Neural cell (in vitro differentiated cells): Measurements from ENCODE around the gene TMIGD1. TPM values are rescaled to one million over a fixed set of nuclear protein-coding genes. Genes with fewer than 3 reads are reported as not detected.

Experiments used
- H2AFZ ChIP-seq: fragments of 200-600, 300-800 bp; sonication (generic), shearing (Covaris generic); 2 replicates; pipeline ENCODE4 v1.6.0; 2014; ENCODE audit warnings: low read depth, mild to moderate bottlenecking, antibody characterized with exemption, low read length, moderate library complexity
- H3F3A ChIP-seq: fragments of 200-600 bp; shearing (Covaris generic); 2 replicates; pipeline ENCODE4 v1.6.1; 2016; ENCODE audit warnings: mild to moderate bottlenecking, moderate library complexity, mixed read lengths, antibody characterized with exemption, low read length; ENCODE audit not compliant: insufficient read depth, poor library complexity, severe bottlenecking
- H3K27ac ChIP-seq: fragments of 200-600, 300-800 bp; sonication (generic), shearing (Covaris generic); 2 replicates; pipeline ENCODE4 v1.5.1; 2014; ENCODE audit warnings: mild to moderate bottlenecking, low read length, moderate library complexity
- H3K27me3 ChIP-seq: fragments of 300-800, 200-600 bp; sonication (generic), shearing (Covaris generic); 2 replicates; pipeline ENCODE4 v1.6.0; 2014; ENCODE audit warnings: mild to moderate bottlenecking, low read depth, low read length, moderate library complexity; ENCODE audit not compliant: insufficient read depth
- H3K36me3 ChIP-seq: fragments of 300-800, 200-600 bp; sonication (generic), shearing (Covaris generic); 2 replicates; pipeline ENCODE4 v1.5.1; 2014; ENCODE audit warnings: mild to moderate bottlenecking, antibody characterized with exemption, low read length, moderate library complexity; ENCODE audit not compliant: insufficient read depth
- H3K4me2 ChIP-seq: fragments of 300-800, 200-600 bp; sonication (generic), shearing (Covaris generic); 2 replicates; pipeline ENCODE4 v1.6.0; 2014; ENCODE audit warnings: mild to moderate bottlenecking, low read length
- H3K4me3 ChIP-seq: fragments of 300-800, 200-600 bp; sonication (generic), shearing (Covaris generic); 2 replicates; pipeline ENCODE4 v1.5.1; 2014; ENCODE audit warnings: mild to moderate bottlenecking, low read length, moderate library complexity
- H3K79me2 ChIP-seq: fragments of 200-600 bp; shearing (Covaris generic); replicated peaks from 2 replicates; pipeline ENCODE4 v1.6.0; 2014; ENCODE audit warnings: mild to moderate bottlenecking, low read length, moderate library complexity; ENCODE audit not compliant: insufficient read depth
- H3K9ac ChIP-seq: fragments of 300-800, 200-600 bp; sonication (generic), shearing (Covaris generic); 2 replicates; pipeline ENCODE4 v1.6.1; 2016; ENCODE audit warnings: mild to moderate bottlenecking, low read length, mixed read lengths
- H3K9me2 ChIP-seq: fragments of 200-600 bp; shearing (Covaris generic); 2 replicates; pipeline ENCODE4 v1.6.1; 2016; ENCODE audit warnings: mild to moderate bottlenecking, low read length, mixed read lengths; ENCODE audit not compliant: insufficient read depth
- H3K9me3 ChIP-seq: fragments of 200-600, 300-800 bp; sonication (generic), shearing (Covaris generic); 2 replicates; pipeline ENCODE4 v1.6.1; 2016; ENCODE audit warnings: mild to moderate bottlenecking, mixed run types, low read length, moderate library complexity, mixed read lengths
- H4K20me1 ChIP-seq: fragments of 200-600 bp; shearing (Covaris generic); 2 replicates; pipeline ENCODE4 v1.6.1; 2016; ENCODE audit warnings: mild to moderate bottlenecking, mixed run types; ENCODE audit not compliant: insufficient read depth
- EP300 ChIP-seq: fragments of 450-650 bp; conservative IDR thresholded peaks from 2 replicates; pipeline ENCODE4 v1.6.1; 2014; ENCODE audit warnings: antibody characterized with exemption, mild to moderate bottlenecking, moderate library complexity; ENCODE audit not compliant: poor library complexity, severe bottlenecking
- EZH2 ChIP-seq: fragments of 200-600, 300-800 bp; shearing (Covaris generic), sonication (generic); IDR thresholded peaks from 2 replicates; pipeline ENCODE4 v1.6.1; 2014; ENCODE audit warnings: antibody characterized with exemption, low read length, borderline replicate concordance, mild to moderate bottlenecking; ENCODE audit not compliant: insufficient read depth, poor library complexity, severe bottlenecking
- MXI1 ChIP-seq: fragments of 450-650 bp; conservative IDR thresholded peaks from 2 replicates; pipeline ENCODE4 v1.6.1; 2014; ENCODE audit warnings: antibody characterized with exemption, mild to moderate bottlenecking; ENCODE audit not compliant: poor library complexity, severe bottlenecking
- POLR2AphosphoS5 ChIP-seq: IDR thresholded peaks from 2 replicates; pipeline ENCODE4 v1.6.1; 2012
- RAD21 ChIP-seq: fragments of 450-650 bp; conservative IDR thresholded peaks from 2 replicates; pipeline ENCODE4 v1.6.1; 2014; ENCODE audit warnings: antibody characterized with exemption, mild to moderate bottlenecking, moderate library complexity
- SMC3 ChIP-seq: fragments of 450-650 bp; conservative IDR thresholded peaks from 2 replicates; pipeline ENCODE4 v1.6.1; 2014; ENCODE audit warnings: antibody characterized with exemption, mild to moderate bottlenecking, moderate library complexity; ENCODE audit not compliant: poor library complexity
- TAF1 ChIP-seq: IDR thresholded peaks from 2 replicates; pipeline ENCODE4 v1.6.1; 2012; ENCODE audit warnings: low read depth
- polyA plus RNA-seq: library from polyadenylated mRNA; depleted of rRNA; stranded (reverse); fragments of >200 nt; gene quantifications from 2 replicates; pipeline ENCODE4 v1.2.3, GENCODE V29; 2014
- TF ChIP-seq, protein P1 (sequence below): IDR thresholded peaks from 2 replicates; pipeline ENCODE4 v1.6.1; 2012; ENCODE audit warnings: borderline replicate concordance
- TF ChIP-seq, protein P2 (sequence below): fragments of 450-650 bp; IDR thresholded peaks from 2 replicates; pipeline ENCODE4 v1.5.1; 2014; ENCODE audit warnings: antibody characterized with exemption, mild to moderate bottlenecking, moderate library complexity; ENCODE audit not compliant: poor library complexity, severe bottlenecking

TMIGD1 gene
- polyA plus RNA-seq, 1 donor from 2014 or later = not detected

DNA sequence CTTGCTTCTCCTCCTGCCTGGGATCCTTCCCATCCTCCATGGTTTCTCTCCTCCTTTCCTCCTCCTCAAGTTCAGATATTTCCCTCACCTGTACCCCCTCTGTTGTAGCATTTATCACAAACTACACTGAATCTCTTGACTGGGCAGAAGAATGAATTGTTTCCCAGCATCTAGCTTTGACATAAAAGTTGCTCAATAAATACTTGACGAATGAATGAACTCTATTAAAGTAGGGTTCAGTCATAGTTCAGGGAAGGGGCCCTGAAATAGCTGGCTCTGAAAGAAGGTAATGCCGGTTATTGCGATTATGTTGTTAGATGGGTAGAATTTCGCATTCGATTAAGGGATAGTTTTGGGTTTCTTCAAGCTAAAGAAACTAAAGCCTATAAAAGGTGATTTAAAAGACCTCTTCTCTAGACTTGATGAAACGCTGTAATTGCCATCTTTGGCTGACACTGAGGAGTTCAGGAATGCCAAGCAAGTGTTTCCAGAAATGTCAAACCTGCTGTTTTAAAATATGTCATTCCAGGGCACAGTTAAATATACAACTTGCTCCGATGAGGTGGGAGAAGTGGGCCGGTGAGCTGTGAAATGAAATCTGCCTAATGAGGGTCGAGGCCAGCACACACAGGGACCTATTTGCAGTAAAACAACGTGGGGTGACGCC is 43.9 kb upstream of the TMIGD1 start:
- H3K9me3 ChIP-seq = no peaks in the 10 kb centered on the region
- H3F3A ChIP-seq = no peaks in the 10 kb centered on the region
- H3K9ac ChIP-seq = peak overlapping the region; percentile 82
- H2AFZ ChIP-seq = peak overlapping the region; percentile 78
- no peaks in the 10 kb centered on the region for H3K36me3 ChIP-seq
- peak overlapping the region; percentile 56 for H3K4me2 ChIP-seq
- H3K79me2 ChIP-seq = peaks cover 33% of the 10 kb centered on the region
- H3K27ac ChIP-seq = peak overlapping the region; percentile 67
- no peak for TF ChIP-seq TAF1
- TF ChIP-seq, protein P1, sequence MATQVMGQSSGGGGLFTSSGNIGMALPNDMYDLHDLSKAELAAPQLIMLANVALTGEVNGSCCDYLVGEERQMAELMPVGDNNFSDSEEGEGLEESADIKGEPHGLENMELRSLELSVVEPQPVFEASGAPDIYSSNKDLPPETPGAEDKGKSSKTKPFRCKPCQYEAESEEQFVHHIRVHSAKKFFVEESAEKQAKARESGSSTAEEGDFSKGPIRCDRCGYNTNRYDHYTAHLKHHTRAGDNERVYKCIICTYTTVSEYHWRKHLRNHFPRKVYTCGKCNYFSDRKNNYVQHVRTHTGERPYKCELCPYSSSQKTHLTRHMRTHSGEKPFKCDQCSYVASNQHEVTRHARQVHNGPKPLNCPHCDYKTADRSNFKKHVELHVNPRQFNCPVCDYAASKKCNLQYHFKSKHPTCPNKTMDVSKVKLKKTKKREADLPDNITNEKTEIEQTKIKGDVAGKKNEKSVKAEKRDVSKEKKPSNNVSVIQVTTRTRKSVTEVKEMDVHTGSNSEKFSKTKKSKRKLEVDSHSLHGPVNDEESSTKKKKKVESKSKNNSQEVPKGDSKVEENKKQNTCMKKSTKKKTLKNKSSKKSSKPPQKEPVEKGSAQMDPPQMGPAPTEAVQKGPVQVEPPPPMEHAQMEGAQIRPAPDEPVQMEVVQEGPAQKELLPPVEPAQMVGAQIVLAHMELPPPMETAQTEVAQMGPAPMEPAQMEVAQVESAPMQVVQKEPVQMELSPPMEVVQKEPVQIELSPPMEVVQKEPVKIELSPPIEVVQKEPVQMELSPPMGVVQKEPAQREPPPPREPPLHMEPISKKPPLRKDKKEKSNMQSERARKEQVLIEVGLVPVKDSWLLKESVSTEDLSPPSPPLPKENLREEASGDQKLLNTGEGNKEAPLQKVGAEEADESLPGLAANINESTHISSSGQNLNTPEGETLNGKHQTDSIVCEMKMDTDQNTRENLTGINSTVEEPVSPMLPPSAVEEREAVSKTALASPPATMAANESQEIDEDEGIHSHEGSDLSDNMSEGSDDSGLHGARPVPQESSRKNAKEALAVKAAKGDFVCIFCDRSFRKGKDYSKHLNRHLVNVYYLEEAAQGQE = no peak
- TF ChIP-seq EP300 = no peak
- no peak for TF ChIP-seq SMC3
- TF ChIP-seq POLR2AphosphoS5 = no peak
- no peak for TF ChIP-seq EZH2
- TF ChIP-seq, protein P2, sequence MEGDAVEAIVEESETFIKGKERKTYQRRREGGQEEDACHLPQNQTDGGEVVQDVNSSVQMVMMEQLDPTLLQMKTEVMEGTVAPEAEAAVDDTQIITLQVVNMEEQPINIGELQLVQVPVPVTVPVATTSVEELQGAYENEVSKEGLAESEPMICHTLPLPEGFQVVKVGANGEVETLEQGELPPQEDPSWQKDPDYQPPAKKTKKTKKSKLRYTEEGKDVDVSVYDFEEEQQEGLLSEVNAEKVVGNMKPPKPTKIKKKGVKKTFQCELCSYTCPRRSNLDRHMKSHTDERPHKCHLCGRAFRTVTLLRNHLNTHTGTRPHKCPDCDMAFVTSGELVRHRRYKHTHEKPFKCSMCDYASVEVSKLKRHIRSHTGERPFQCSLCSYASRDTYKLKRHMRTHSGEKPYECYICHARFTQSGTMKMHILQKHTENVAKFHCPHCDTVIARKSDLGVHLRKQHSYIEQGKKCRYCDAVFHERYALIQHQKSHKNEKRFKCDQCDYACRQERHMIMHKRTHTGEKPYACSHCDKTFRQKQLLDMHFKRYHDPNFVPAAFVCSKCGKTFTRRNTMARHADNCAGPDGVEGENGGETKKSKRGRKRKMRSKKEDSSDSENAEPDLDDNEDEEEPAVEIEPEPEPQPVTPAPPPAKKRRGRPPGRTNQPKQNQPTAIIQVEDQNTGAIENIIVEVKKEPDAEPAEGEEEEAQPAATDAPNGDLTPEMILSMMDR = no peak
- no peak for TF ChIP-seq RAD21
- TF ChIP-seq MXI1 = no peak
- no peaks in the 10 kb centered on the region for H3K27me3 ChIP-seq
- no peaks in the 10 kb centered on the region for H4K20me1 ChIP-seq
- no peaks in the 10 kb centered on the region for H3K9me2 ChIP-seq
- H3K4me3 ChIP-seq = peak overlapping the region; percentile 83

DNA sequence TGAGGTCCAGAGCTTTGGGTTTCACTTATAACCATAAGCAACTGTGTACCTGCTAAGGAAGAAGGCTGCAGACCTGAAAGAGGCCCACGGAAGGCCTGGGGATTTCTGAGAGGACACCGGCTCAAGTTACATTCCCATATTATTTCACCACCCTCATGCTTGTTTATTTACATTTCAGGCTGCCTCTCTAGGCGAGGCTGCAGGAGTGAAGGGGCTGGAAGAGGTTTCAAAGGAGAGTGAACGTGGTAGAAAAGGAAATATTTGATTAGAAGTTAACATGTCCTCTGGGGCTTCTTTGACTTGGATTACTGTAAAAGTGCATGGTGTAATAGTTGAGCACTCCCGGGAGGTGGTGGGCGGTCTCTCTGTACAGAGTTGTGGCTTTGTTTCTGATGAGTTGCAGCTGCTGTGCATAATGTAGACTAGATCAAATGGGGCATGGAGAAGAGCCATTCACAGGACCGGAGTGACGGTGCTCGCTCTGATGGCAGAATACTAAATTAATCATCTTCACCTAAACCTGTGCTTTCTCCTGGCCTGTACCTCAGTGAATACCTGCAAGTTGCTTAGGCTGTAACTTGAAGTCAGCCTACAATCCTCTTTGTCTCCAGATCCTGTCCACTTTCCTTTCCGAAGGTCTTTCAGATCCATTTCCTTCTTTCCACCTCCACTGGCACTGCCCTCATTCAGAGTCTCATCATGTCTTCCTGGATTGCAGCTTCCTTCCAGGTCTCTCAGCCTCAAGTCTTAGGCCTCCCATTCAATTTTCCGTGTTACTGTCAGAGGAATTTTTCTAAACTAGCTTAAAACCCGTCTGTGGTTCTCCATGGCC is 43.0 kb upstream of the TMIGD1 start:
- no peak overlapping the region for H3K27ac ChIP-seq
- peaks cover 24% of the 10 kb centered on the region for H3K79me2 ChIP-seq
- H3K9ac ChIP-seq = no peak overlapping the region
- no peak overlapping the region for H2AFZ ChIP-seq
- H3K4me2 ChIP-seq = no peak overlapping the region
- H4K20me1 ChIP-seq = no peaks in the 10 kb centered on the region
- H3K9me2 ChIP-seq = no peaks in the 10 kb centered on the region
- H3K4me3 ChIP-seq = no peak overlapping the region
- H3K36me3 ChIP-seq = no peaks in the 10 kb centered on the region
- no peaks in the 10 kb centered on the region for H3F3A ChIP-seq
- H3K27me3 ChIP-seq = no peaks in the 10 kb centered on the region
- no peaks in the 10 kb centered on the region for H3K9me3 ChIP-seq
- TF ChIP-seq, protein P2 = no peak
- TF ChIP-seq, protein P1 = no peak
- TF ChIP-seq EZH2 (no peak), SMC3 (no peak), RAD21 (no peak)
